GM23248 (cell line): ENCODE results near the gene WASHC3.

ENCODE experiments used
- EZH2 ChIP-seq: fragments of 200-600 bp; sonication (generic); IDR thresholded peaks from 2 replicates; pipeline ENCODE4 v1.6.1; 2018; ENCODE audit warnings: antibody characterized with exemption, mild to moderate bottlenecking; ENCODE audit not compliant: insufficient read depth, poor library complexity, severe bottlenecking
- EZH2phosphoT487 ChIP-seq: fragments of 200-600 bp; sonication (generic); IDR thresholded peaks from 2 replicates; pipeline ENCODE4 v1.6.1; 2018; ENCODE audit warnings: antibody characterized with exemption, moderate library complexity, mild to moderate bottlenecking, low read depth; ENCODE audit not compliant: insufficient read depth

DNA sequence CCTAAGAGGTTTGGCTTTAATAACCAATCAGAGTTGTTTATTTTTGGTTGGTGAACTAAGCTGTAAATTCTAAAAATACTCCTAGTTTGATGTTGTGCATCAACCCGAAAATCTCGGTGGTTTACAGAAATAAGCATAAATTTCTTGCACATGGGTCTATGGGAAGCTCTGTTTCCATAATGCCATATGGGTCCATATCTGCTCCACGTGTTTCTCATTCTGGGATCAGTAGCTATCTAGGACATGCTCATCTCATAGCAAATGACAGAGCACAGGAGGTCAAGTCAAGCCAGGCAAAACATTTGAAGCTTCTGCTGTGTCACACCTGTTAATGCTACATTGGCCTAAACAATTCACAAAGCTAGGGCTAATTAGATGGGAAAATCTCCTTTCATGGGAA is 35.1 kb upstream of the WASHC3 start:
- TF ChIP-seq EZH2 (no peak), EZH2phosphoT487 (no peak)
